T-helper 1 cell (primary cell): Measurements from ENCODE around the gene NLGN3.
"Not testable (repeated sequence)": the region's sequence is repeated elsewhere in the genome, so short reads cannot be mapped to it uniquely, and the experiment has no call there.

Experiments
- DNase-seq, 5 donors: peaks; one replicate each; pipeline ENCODE4 v3.0.0-alpha.2; 2012 to 2020

NLGN3 gene

GRCh38 chrX:71170660-71171059 is 26.0 kb downstream of the NLGN3 start:
- DNase-seq: no peak

GRCh38 chrX:71171110-71171801 is 26.6 kb downstream of the NLGN3 start:
- no peak for DNase-seq

GRCh38 chrX:71173440-71173839 is 28.8 kb downstream of the NLGN3 start:
- DNase-seq: no peak

GRCh38 chrX:71174795-71175194 is 30.2 kb downstream of the NLGN3 start:
- no peak for DNase-seq

- no peak for DNase-seq
Observed at GRCh38 chrX:71175531-71175930, 30.9 kb downstream of the NLGN3 start.

- DNase-seq: no peak
Observed at GRCh38 chrX:71177327-71177726, 32.7 kb downstream of the NLGN3 start.

- DNase-seq: peak in 4 of 5 donors; percentile 13 to 49 (median 24)
Observed at GRCh38 chrX:71178908-71179307, 34.3 kb downstream of the NLGN3 start.

- not testable (repeated sequence) for DNase-seq
Observed at GRCh38 chrX:71180579-71181265, 36.1 kb downstream of the NLGN3 start.

GRCh38 chrX:71181558-71181909 is 36.9 kb downstream of the NLGN3 start:
- DNase-seq: peak; percentile 22 to 60 (median 33)

GRCh38 chrX:71181910-71182799 is 37.5 kb downstream of the NLGN3 start:
- peak; percentile 64 to 92 (median 74) for DNase-seq

- DNase-seq: no peak
Observed at GRCh38 chrX:71182871-71183270, 38.2 kb downstream of the NLGN3 start.

GRCh38 chrX:71183341-71183740 is 38.7 kb downstream of the NLGN3 start:
- DNase-seq: no peak

- no peak for DNase-seq
Observed at GRCh38 chrX:71184092-71184491, 39.5 kb downstream of the NLGN3 start.

GRCh38 chrX:71184803-71185495 is 40.3 kb downstream of the NLGN3 start:
- DNase-seq: no peak

- DNase-seq: no peak
Observed at GRCh38 chrX:71191248-71191647, 46.6 kb downstream of the NLGN3 start.

- DNase-seq: peak in 1 of 5 donors; percentile 49
Observed at GRCh38 chrX:71195964-71196649, 51.5 kb downstream of the NLGN3 start.

GRCh38 chrX:71198066-71198465 is 53.4 kb downstream of the NLGN3 start:
- peak in 1 of 5 donors; percentile 43 for DNase-seq

GRCh38 chrX:71199252-71200008 is 54.8 kb downstream of the NLGN3 start:
- DNase-seq: no peak

- DNase-seq: no peak
Observed at GRCh38 chrX:71210816-71211215, 66.2 kb downstream of the NLGN3 start.

- DNase-seq: no peak
Observed at GRCh38 chrX:71212536-71212935, 67.9 kb downstream of the NLGN3 start.

GRCh38 chrX:71214152-71214551 is 69.5 kb downstream of the NLGN3 start:
- no peak for DNase-seq
